ENCODE measurements around the gene FRY. TPM values are rescaled to one million over a fixed set of nuclear protein-coding genes. Genes with fewer than 3 reads are reported as not detected.

Gene FRY
- total and polyA plus RNA-seq, 9 of the 15 experiments (the other 6 are each of a cell fraction or from before 2014, with no cell fraction given), result 0.03 to 0.31 (median 0.11) TPM; not detected in 3

GRCh38 chr13:32311188-32311897 lies 279.8 kb downstream of the FRY start:
- Histone ChIP-seq H3K9me1 (ENCODE audit: control insufficient read depth, insufficient read depth, low read length) (no peaks in the 10 kb centered on the region), H3K36me3 (ENCODE audit: control insufficient read depth, insufficient read depth, low read length) (no peaks in the 10 kb centered on the region), H3K4me3 (no peak overlapping the region), H4K20me1 (replicated peaks; ENCODE audit: control insufficient read depth, insufficient read depth, low read length) (no peaks in the 10 kb centered on the region), H3K27ac (ENCODE audit: extremely low read depth, low read depth, low read length) (no peak overlapping the region), H3K27me3 (ENCODE audit: control insufficient read depth in 2 of 2, insufficient read depth in 2 of 2, low read length in 2 of 2) (no peaks in the 10 kb centered on the region), H3K4me1 (replicated peaks in 1 of 2; ENCODE audit: control insufficient read depth in 2 of 2, insufficient read depth in 2 of 2, low read length in 2 of 2) (peaks cover 0 to 11% of the 10 kb centered on the region in 2 experiments; a peak in 2 of 5 replicates), H2AFZ (ENCODE audit: low read depth, low read length) (no peak overlapping the region), H3K9me3 (replicated peaks; ENCODE audit: control insufficient read depth, insufficient read depth, low read depth, low read length) (no peaks in the 10 kb centered on the region), H3K79me2 (ENCODE audit: control insufficient read depth, insufficient read depth, low read length) (peaks cover 7% of the 10 kb centered on the region), H3K4me2 (ENCODE audit: insufficient read depth, low read length) (no peak overlapping the region), H3K9ac (ENCODE audit: insufficient read depth in 1 of 2, low read depth in 2 of 2, low read length in 2 of 2) (no peak overlapping the region)
- FAIRE-seq (no peak), DNase-seq (ENCODE audit: extremely low read depth in 1 of 4, low spot score in 3 of 4) (no peak), ATAC-seq (no peak)
- intact Hi-C loops (cut with micrococcal nuclease), result loop anchor here (5.0 kb wide), 1 partner anchor 289 kb away; no protein-coding TSS in a partner anchor
- no TSS peak for BruUV-seq (replicated peaks)
- ChIA-PET CTCF (ENCODE audit: low intra/inter-chr PET ratio) (no interaction called here), POLR2A (interaction anchor here (0.7 kb wide), 1 partner anchor 62 kb away, joined by 3 read pairs; no protein-coding TSS in a partner anchor)
- WGBS (ENCODE audit: insufficient coverage, low coverage, missing lambda C conversion rate), result 21% methylated on average over 18 of the region's 36 CpGs
- in situ Hi-C loops (cut with MboI), result loop anchor here (25.0 kb wide), 1 partner anchor 399 kb away; no protein-coding TSS in a partner anchor
- TF ChIP-seq CHD7 (IDR thresholded peaks at IDR 0.05; ENCODE audit: low read depth, low read length) (no peak), CREB1 (IDR thresholded peaks at IDR 0.05) (no peak), CREB1 (CRISPR knock-in tag; IDR thresholded peaks at IDR 0.05) (no peak), NFIC (IDR thresholded peaks at IDR 0.05) (no peak), ZNF324 (CRISPR knock-in tag; IDR thresholded peaks at IDR 0.05) (no peak), MAFF (IDR thresholded peaks at IDR 0.05; ENCODE audit: low read length) (no peak), ZBTB1 (CRISPR knock-in tag; IDR thresholded peaks at IDR 0.05; ENCODE audit: borderline replicate concordance, low read depth) (no peak)
- TF ChIP-seq, protein P1, sequence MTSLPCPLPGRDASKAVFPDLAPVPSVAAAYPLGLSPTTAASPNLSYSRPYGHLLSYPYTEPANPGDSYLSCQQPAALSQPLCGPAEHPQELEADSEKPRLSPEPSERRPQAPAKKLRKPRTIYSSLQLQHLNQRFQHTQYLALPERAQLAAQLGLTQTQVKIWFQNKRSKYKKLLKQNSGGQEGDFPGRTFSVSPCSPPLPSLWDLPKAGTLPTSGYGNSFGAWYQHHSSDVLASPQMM (CRISPR knock-in tag; IDR thresholded peaks at IDR 0.05), result no peak
- TF ChIP-seq, protein P2, sequence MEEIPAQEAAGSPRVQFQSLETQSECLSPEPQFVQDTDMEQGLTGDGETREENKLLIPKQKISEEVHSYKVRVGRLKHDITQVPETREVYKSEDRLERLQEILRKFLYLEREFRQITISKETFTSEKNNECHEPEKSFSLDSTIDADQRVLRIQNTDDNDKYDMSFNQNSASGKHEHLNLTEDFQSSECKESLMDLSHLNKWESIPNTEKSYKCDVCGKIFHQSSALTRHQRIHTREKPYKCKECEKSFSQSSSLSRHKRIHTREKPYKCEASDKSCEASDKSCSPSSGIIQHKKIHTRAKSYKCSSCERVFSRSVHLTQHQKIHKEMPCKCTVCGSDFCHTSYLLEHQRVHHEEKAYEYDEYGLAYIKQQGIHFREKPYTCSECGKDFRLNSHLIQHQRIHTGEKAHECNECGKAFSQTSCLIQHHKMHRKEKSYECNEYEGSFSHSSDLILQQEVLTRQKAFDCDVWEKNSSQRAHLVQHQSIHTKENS (CRISPR knock-in tag; IDR thresholded peaks at IDR 0.05), result no peak

Measured in K562 (cell line).